Measurements from ENCODE around the gene CYP4A11.

GRCh38 chr1:46903481-46903880 lies 37.8 kb downstream of the CYP4A11 start:
- no peak for TF ChIP-seq HNF4G (IDR thresholded peaks at IDR 0.05)
- TF ChIP-seq, protein P1, sequence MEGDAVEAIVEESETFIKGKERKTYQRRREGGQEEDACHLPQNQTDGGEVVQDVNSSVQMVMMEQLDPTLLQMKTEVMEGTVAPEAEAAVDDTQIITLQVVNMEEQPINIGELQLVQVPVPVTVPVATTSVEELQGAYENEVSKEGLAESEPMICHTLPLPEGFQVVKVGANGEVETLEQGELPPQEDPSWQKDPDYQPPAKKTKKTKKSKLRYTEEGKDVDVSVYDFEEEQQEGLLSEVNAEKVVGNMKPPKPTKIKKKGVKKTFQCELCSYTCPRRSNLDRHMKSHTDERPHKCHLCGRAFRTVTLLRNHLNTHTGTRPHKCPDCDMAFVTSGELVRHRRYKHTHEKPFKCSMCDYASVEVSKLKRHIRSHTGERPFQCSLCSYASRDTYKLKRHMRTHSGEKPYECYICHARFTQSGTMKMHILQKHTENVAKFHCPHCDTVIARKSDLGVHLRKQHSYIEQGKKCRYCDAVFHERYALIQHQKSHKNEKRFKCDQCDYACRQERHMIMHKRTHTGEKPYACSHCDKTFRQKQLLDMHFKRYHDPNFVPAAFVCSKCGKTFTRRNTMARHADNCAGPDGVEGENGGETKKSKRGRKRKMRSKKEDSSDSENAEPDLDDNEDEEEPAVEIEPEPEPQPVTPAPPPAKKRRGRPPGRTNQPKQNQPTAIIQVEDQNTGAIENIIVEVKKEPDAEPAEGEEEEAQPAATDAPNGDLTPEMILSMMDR (IDR thresholded peaks at IDR 0.05; ENCODE audit: low read depth, low read length, missing input control): no peak
- TF ChIP-seq, protein P2, sequence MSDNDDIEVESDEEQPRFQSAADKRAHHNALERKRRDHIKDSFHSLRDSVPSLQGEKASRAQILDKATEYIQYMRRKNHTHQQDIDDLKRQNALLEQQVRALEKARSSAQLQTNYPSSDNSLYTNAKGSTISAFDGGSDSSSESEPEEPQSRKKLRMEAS (IDR thresholded peaks at IDR 0.05): no peak
- TF ChIP-seq RAD21 (IDR thresholded peaks at IDR 0.05): peak in 1 of 2 donors; percentile 7
- TF ChIP-seq YY1 (IDR thresholded peaks at IDR 0.05): peak; percentile 30
- peak; percentile 40 for TF ChIP-seq FOXA1 (IDR thresholded peaks at IDR 0.05)
- no peak for TF ChIP-seq GABPA (IDR thresholded peaks at IDR 0.05 in 1 of 2, conservative IDR thresholded peaks at IDR 0.05 in 1 of 2)
- no peak for TF ChIP-seq JUND (IDR thresholded peaks at IDR 0.05)
- TF ChIP-seq ATF3 (IDR thresholded peaks at IDR 0.05): no peak
- TF ChIP-seq EGR1 (IDR thresholded peaks at IDR 0.05; ENCODE audit: low read depth in 2 of 2): no peak
- TF ChIP-seq NR2F2 (IDR thresholded peaks at IDR 0.05): no peak
- no peak for TF ChIP-seq TAF1 (conservative IDR thresholded peaks at IDR 0.05)
